D721Med (cell line): ENCODE measurements around the gene PTGER2.
A peak's percentile ranks its signal among the peaks of the same experiment; 100 is the strongest.

ENCODE experiments used
- DNase-seq: peaks from one replicate; pipeline ENCODE4 v3.0.0; 2011; ENCODE audit warnings: low spot score; ENCODE audit not compliant: insufficient read length
- FAIRE-seq: peaks from 2 replicates; lab custom pipeline; 2011; peaks lifted over from hg19 to GRCh38; lab: Jason Lieb, UNC
- TF ChIP-seq, protein P1 (sequence below): IDR thresholded peaks from 2 replicates; pipeline ENCODE4 v1.5.1; 2012; ENCODE audit warnings: mild to moderate bottlenecking, control low read depth; ENCODE audit not compliant: insufficient read depth; ENCODE audit errors: missing control alignments

Gene PTGER2

DNA sequence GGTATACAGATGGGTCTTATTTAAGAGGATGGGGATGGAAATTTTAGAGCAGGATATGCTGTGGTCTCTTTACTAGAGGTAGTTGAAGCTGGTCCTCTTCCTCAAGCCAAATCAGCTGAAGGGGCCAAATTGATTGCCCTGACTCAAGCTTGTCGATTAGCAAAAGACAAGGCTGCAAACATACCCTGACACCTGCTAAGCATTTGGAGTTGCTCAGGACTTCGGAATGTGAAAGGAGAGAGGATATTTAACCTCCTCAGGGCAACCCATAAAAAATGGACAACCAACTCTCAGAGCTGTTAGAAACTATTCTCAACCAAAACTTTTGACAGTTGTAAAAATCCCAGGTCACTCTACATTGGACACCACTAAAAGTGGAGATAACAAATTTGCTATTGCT lies 31.0 kb upstream of the PTGER2 start:
- no peak for DNase-seq
- TF ChIP-seq, protein P1, sequence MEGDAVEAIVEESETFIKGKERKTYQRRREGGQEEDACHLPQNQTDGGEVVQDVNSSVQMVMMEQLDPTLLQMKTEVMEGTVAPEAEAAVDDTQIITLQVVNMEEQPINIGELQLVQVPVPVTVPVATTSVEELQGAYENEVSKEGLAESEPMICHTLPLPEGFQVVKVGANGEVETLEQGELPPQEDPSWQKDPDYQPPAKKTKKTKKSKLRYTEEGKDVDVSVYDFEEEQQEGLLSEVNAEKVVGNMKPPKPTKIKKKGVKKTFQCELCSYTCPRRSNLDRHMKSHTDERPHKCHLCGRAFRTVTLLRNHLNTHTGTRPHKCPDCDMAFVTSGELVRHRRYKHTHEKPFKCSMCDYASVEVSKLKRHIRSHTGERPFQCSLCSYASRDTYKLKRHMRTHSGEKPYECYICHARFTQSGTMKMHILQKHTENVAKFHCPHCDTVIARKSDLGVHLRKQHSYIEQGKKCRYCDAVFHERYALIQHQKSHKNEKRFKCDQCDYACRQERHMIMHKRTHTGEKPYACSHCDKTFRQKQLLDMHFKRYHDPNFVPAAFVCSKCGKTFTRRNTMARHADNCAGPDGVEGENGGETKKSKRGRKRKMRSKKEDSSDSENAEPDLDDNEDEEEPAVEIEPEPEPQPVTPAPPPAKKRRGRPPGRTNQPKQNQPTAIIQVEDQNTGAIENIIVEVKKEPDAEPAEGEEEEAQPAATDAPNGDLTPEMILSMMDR = no peak
- FAIRE-seq = no peak

DNA sequence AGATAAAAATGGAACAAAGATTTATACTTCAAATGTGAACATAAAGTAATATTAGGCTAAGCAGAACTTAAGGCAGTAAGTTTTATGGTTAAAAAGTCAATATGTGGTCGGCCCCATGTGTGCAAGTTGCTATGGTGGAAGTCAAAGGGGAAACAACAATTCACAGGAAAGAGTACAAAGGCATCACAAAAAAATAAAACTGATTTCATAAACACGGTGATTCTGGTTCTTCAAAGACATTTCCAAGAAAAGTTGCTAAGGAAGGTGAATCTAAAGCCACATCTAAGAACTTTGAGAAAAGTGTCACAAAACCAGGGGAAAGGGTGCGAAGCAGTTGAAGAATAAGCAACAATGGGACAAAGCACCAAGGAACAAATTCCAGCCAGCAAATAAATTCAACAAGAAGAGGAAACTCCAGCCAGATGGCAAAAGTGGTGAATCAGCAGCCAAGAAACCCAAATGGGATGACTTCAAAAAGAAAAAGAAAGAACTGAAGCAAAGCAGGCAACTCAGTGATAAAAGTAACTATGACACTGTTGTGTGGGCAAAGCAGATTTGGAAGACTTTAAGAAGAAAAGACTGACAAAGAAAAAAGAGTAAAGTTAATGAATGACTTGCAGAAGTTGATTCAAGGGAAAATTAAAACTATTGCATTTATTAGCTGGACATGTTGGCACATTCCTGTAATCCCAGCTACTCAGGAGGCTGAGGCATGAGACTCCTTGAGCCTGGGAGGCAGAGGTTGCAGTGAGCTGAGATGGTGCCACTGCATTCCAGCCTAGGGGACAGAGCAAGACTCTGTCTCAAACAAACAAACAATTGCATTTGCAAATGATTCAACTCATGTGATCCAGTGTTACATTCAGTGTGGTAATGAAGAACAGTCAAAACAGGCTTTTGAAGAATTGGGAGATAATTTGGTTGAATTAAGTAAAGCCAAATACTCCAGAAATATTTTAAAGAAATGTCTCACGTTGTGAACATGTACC lies 27.2 kb upstream of the PTGER2 start:
- DNase-seq (no peak), FAIRE-seq (no peak)
- TF ChIP-seq, protein P1 = no peak

DNA sequence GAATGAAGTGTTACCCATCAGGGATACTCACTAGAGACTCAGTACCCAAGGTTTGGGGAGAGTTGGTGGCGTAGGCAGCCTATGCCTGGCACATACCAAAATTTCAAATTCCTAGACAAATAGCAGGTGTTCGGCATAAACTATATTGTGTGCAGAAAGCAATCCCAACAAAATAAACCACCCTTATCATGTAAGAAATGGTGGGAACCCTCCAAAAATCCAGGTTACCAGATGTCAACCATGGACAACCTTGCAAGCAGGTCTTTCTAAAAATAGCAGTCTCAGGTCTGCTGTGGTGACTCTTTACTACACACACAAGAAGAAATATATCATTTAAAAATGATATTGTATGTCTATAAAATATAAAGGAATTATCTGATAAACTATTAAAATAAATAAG lies 17.7 kb upstream of the PTGER2 start:
- FAIRE-seq = no peak
- TF ChIP-seq, protein P1 = no peak
- no peak for DNase-seq

DNA sequence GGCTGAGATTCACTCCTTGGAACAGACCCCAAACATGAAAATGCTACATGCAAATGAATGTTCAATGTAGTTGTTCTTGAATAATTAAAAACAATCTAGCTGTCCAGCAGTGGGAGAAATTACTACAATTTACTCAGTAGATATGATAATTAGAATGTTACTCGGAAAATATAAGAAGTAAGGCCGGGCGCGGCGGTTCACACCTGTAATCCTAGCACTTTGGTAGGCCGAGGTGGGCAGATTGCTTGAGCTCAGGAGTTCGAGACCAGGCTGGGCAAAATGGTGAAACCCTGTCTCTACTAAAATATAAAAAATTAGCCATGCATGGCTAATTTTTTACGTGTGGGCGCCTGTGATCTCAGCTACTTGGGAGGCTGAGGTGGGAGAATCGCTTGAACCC lies 15.3 kb upstream of the PTGER2 start:
- FAIRE-seq = no peak
- TF ChIP-seq, protein P1 = no peak
- DNase-seq = no peak

DNA sequence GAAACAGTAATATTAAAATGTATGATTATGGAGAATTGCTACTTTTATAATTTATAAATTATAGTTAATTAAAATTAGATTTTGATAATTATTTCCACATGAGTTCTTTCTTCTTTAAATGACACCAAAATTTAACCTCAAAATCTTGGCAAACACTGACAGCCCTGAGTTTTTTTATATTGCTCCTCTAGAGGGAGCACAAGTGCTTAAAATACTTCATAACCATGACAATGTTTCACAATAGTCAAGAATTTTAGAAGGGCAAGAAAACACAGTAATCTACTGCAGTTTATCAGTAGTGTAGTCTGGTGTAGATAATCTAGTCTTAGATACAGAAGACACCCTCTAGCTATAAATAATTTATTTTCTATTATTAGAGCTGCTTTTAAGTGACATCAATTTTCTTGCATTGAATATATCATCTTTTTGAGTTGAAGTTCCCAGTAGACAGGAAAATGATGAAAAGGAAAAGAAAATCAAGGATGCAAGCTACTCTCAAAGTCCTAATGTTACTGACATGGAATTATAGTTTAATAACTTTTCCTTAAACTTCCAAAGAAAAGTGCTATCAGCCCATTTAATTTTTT lies 14.3 kb upstream of the PTGER2 start:
- TF ChIP-seq, protein P1 = peak; percentile 77
- peak; percentile 29 for DNase-seq

DNA sequence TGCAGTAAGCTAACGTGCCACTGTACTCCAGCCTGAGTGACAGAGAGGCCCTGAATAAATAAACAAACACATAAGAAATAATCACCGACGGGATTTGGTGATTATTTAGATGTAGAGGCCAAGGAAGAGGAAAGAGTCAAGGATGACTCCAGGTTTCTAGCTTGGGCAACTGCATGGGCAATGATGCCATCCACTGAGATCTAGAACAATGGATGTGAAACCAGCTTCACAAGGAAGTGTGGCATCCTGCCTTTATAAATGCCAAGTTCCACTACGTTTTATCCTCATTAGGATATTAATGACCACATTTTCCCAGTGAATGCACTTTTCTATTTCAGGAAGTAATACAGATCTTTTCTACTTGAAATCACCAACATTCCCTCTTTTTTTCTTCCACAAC lies 10.9 kb upstream of the PTGER2 start:
- no peak for FAIRE-seq
- TF ChIP-seq, protein P1 = no peak
- DNase-seq = no peak

More for the DNA sequence above, 14.3 kb upstream of the PTGER2 start:
- FAIRE-seq = no peak
